ENCODE results near the gene EHMT1. TPM values are rescaled to one million over a fixed set of nuclear protein-coding genes. Genes with fewer than 3 reads are reported as not detected.

Gene EHMT1
- total RNA-seq, 6 experiments from 2014 or later, result 26.8 to 51.9 (median 36.7) TPM

DNA sequence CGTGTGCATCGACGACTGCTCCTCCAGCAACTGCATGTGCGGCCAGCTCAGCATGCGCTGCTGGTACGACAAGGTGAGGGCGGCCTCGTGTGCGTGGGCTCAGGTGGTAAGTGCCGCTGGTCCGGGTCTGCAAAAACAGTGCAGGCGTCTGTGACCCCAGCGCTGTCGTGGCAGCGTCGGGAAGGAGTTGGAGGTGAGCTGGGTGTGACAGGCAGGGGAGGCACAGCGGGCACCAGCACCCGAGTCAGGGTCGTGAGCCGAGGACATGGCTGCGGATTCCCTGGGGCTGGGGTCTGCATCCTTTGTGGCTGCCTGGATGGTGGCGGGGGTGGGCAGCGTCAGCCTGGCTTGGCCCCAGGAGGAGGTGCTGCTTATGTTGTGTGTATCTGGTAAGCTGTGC, 195.6 kb downstream of the EHMT1 start:
- H3K4me1 ChIP-seq, result no peaks in the 10 kb centered on the region
- 100% methylated on average over 2 of the region's 23 CpGs for WGBS (ENCODE audit: insufficient coverage, low coverage, low lambda C conversion rate, missing lambda C conversion rate)
- no peak overlapping the region for H3K4me3 ChIP-seq
- H3K27ac ChIP-seq, result no peak overlapping the region
- intact Hi-C loops (cut with DNase I), result no loop called here
- no peaks in the 10 kb centered on the region for H3K27me3 ChIP-seq
- DNase-seq, result no peak
- ATAC-seq, result no peak
- TF ChIP-seq POLR2A (IDR thresholded peaks at IDR 0.05), result no peak
- TF ChIP-seq, protein P1, sequence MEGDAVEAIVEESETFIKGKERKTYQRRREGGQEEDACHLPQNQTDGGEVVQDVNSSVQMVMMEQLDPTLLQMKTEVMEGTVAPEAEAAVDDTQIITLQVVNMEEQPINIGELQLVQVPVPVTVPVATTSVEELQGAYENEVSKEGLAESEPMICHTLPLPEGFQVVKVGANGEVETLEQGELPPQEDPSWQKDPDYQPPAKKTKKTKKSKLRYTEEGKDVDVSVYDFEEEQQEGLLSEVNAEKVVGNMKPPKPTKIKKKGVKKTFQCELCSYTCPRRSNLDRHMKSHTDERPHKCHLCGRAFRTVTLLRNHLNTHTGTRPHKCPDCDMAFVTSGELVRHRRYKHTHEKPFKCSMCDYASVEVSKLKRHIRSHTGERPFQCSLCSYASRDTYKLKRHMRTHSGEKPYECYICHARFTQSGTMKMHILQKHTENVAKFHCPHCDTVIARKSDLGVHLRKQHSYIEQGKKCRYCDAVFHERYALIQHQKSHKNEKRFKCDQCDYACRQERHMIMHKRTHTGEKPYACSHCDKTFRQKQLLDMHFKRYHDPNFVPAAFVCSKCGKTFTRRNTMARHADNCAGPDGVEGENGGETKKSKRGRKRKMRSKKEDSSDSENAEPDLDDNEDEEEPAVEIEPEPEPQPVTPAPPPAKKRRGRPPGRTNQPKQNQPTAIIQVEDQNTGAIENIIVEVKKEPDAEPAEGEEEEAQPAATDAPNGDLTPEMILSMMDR (IDR thresholded peaks at IDR 0.05), result no peak
- H3K36me3 ChIP-seq, result peaks cover 0 to 52% (median 21%) of the 10 kb centered on the region in 4 donors
- no peaks in the 10 kb centered on the region for H3K9me3 ChIP-seq

DNA sequence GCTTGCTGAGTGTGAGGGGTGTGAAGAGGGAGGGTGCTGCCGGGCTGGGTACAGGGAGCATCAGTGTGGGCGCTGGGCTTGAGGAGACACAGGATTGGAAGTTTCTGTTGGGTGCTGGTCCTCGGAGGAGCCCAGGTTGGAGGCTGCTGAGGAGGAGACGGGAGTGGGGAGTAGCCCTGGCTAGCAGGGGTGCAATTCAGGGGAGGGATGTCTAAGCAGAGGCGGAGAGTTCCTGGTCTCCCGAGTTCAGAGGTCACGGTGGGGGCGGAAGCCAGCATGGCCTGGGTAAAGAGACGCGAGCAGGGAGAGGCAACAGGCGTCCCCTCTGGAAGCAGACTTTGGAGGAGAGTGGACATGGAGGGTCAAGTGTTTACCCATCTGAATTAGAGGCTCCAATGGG, 196.0 kb downstream of the EHMT1 start:
- no peak overlapping the region for H3K27ac ChIP-seq
- H3K4me1 ChIP-seq, result no peaks in the 10 kb centered on the region
- no peak for TF ChIP-seq POLR2A (IDR thresholded peaks at IDR 0.05)
- peaks cover 0 to 52% (median 21%) of the 10 kb centered on the region in 4 donors for H3K36me3 ChIP-seq
- no peak for DNase-seq
- 90% methylated on average over 7 of the region's 11 CpGs for WGBS (ENCODE audit: insufficient coverage, low coverage, low lambda C conversion rate, missing lambda C conversion rate)
- H3K9me3 ChIP-seq, result no peaks in the 10 kb centered on the region
- ATAC-seq, result no peak
- no peaks in the 10 kb centered on the region for H3K27me3 ChIP-seq
- intact Hi-C loops (cut with DNase I), result no loop called here
- no peak overlapping the region for H3K4me3 ChIP-seq

DNA sequence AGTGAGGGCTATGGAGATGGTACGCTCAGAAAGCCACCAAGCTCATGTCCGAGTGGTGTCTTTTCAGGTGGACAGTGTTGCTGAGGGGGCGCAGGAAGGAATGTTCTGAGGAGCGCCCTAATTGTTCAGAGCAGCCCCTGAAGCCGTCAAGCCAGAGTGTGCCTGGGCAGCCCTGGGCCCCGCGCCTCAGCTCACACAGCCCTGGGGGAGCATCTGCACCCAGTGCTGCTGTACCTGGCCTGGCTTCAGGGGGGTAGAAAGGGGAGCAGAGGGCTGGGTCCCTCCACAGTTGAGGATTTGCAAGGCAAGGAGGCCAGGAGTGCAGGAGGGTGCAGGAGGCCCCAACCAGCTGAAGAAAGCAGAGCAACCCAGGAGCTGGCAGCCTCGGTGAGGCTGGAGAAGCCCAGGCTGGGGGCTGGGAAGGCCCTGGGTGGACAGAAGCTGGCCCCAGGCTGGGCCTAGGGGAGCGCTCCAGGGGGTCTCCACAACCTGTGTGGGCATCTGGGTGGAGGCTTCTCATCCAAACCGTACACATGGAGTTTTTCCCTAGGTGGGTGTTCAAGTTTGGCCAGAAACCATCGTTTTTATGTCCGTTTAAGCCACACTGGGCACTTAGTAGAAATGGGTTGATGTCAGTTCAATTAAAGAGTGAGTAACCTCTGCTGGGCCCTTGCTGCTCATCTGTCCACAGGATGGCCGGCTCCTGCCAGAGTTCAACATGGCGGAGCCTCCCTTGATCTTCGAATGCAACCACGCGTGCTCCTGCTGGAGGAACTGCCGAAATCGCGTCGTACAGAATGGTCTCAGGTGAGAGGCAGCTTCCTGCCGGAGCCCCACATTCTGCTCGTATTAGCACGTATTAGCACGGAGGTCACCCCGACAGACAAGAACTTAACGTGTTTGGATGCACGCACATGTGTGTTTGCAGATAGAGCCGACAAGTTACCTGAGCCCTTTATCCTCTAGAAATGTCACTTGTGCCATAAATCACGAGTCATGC, 196.8 kb downstream of the EHMT1 start:
- no peaks in the 10 kb centered on the region for H3K9me3 ChIP-seq
- H3K4me1 ChIP-seq, result no peaks in the 10 kb centered on the region
- ATAC-seq (no peak), DNase-seq (no peak)
- peaks cover 0 to 52% (median 21%) of the 10 kb centered on the region in 4 donors for H3K36me3 ChIP-seq
- WGBS (ENCODE audit: insufficient coverage, low coverage, low lambda C conversion rate, missing lambda C conversion rate), result 93% methylated on average over 14 of the region's 30 CpGs
- intact Hi-C loops (cut with DNase I), result no loop called here
- H3K27ac ChIP-seq, result no peak overlapping the region
- H3K27me3 ChIP-seq, result no peaks in the 10 kb centered on the region
- H3K4me3 ChIP-seq, result no peak overlapping the region
- no peak for TF ChIP-seq POLR2A (IDR thresholded peaks at IDR 0.05)
- TF ChIP-seq, protein P1 (IDR thresholded peaks at IDR 0.05), result no peak

DNA sequence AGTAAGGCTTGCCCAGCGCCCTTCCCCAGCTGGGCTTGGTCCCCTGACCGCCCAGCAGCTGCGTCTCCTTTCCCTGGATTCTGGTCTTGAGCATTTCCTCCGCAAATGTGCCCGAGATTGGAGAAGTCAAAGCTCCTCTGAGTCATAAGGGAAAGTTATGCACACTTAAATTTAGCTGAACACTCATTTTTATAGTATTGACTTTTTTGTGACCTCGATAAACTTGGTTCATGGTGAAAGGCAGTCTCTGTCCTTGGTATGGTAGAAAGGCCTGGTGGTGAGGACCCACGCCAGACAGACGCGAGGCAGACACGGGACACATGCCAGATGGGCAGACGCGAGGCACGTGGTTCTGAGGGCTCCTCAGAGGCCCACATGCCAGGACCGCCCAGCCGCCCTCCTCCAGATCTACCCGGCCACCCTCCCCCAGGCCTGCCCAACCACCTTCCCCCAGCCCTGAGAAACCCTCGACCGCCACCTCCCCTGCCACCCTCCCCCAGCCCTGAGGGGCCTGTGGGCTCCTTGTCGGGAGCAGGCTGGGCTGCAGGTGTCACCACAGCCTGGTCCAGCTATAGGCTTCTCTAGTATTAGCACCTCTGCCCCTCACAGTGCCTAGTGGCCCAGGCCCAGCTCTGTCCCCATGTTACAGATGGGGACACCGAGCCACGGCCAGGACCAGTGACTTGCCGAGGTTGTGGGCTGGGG, 197.9 kb downstream of the EHMT1 start:
- TF ChIP-seq, protein P1 (IDR thresholded peaks at IDR 0.05), result no peak
- TF ChIP-seq POLR2A (IDR thresholded peaks at IDR 0.05), result no peak
- H3K36me3 ChIP-seq, result peaks cover 0 to 52% (median 19%) of the 10 kb centered on the region in 4 donors
- H3K4me3 ChIP-seq, result no peak overlapping the region
- intact Hi-C loops (cut with DNase I), result no loop called here
- no peak overlapping the region for H3K27ac ChIP-seq
- DNase-seq (peak in 1 of 3 donors; percentile 2), ATAC-seq (no peak)
- no peaks in the 10 kb centered on the region for H3K27me3 ChIP-seq
- no peaks in the 10 kb centered on the region for H3K4me1 ChIP-seq
- 86% methylated on average over 6 of the region's 22 CpGs for WGBS (ENCODE audit: insufficient coverage, low coverage, low lambda C conversion rate, missing lambda C conversion rate)
- H3K9me3 ChIP-seq, result no peaks in the 10 kb centered on the region

Data from right lobe of liver (tissue), 6 donors.